Measurements from ENCODE around the gene CRYBG1.

DNA sequence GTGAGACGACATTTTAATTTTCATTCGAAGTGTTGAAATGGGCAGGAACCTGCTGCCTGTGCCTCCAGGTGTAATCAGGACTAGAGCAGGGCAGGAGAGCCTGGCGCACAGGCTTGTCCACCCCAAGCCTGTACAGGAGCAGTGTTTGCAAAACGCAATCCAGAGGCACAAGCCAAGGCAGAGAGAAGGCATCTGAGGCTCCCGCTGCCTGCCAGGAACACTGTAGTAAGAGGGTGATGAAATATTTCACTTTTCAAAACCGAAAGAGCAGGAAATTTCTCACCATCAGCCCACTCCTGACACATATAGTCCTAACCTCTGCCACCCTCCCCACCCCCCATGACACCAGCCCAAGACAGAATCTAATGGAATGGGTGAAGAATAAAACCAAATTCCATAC, 136.3 kb downstream of the CRYBG1 start:
- TF ChIP-seq ATF7 (IDR thresholded peaks at IDR 0.05), result no peak
- TF ChIP-seq ATF7 (CRISPR knock-in tag; IDR thresholded peaks at IDR 0.05), result no peak
- TF ChIP-seq ZNF263 (CRISPR knock-in tag; IDR thresholded peaks at IDR 0.05), result no peak
- no peak for TF ChIP-seq CHD4 (IDR thresholded peaks at IDR 0.05; ENCODE audit: borderline replicate concordance, low read length)
- no peak for TF ChIP-seq HDAC2 (CRISPR knock-in tag; IDR thresholded peaks at IDR 0.05)
- TF ChIP-seq MED1 (CRISPR knock-in tag; IDR thresholded peaks at IDR 0.05), result no peak
